HG02571 (cell line): Measurements from ENCODE around the gene ABR.

Experiments used
- ATAC-seq: cut with Tn5 transposase; IDR thresholded peaks from one replicate; pipeline ENCODE4 v1.9.1; 2021; ENCODE audit warnings: mild to moderate bottlenecking, moderate library complexity; ENCODE audit not compliant: unreplicated experiment

The ABR gene

DNA sequence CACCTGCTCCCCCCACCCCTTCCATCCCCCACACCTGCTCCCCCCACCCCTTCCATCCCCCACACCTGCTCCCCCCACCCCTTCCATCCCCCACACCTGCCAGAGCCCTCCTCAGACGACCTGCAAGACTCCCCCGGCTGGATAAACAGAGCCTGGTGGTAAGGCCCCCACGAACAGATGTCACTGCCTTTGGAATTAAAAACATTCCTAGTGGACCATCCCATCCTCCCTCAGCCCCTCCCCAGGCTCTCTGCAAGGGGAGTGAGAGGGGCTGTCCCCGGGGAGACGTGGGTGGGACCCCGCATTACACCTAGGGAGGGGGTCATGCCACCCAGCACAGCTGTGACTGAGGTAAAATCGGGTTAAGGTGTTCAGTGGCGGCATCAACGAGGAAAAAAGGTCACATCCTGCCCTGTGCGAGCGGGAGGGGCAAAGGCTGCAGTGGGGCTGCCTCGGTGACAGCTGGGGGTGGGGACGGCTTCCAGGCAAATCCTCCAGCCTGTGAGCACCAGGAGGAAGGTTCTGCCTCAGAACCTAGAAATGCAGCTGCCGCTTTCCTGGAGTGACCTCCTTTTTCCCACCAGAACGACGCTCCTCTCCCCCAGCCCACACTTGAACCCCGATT, 144.1 kb downstream of the ABR start:
- ATAC-seq = no peak

DNA sequence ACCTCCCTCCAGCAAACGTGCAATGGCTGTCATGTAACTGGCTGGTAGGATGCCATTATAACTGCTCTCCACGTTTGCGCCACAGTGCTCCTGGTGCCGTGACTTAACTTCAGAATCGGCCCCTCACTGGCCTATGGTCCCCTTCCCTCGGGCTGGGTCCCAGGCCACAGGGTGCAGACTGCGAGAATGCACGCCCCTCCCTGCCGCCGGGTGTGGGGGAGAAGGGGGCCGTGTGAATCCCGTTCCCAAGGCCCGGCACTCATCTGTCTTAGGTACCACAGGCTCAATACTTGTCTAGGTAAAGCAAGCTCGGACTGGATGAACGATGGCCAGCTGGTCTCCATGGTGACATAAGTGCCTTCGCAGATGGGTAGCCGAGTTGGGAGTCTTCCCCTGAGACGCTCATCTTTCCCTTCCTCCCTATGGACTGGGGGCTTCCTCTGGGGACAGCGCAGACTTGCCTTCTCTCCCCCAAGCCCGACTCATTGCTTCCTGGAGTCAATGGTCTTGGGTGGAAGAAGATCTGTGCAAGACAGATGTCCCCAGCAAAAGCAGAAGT, 145.1 kb downstream of the ABR start:
- ATAC-seq = no peak

DNA sequence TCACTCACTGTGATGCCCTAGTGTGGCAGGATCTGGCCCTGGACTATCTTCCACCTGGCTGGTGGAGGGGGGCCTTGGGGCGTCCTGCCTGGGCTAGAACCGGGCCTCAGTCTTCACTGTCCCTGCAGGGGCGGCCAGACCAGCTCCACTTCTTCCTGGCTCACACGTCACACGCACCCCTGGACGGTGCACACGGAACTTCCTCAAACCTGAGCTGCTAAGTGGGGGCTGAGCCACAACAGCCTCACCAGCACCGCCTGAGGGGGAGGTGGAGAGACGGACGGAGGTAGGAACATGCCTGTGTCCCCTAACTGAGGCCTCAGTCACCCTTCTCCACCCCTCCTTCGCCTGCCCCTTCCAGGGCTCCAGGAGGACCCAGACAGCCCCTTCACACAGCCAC, 146.3 kb downstream of the ABR start:
- no peak for ATAC-seq

DNA sequence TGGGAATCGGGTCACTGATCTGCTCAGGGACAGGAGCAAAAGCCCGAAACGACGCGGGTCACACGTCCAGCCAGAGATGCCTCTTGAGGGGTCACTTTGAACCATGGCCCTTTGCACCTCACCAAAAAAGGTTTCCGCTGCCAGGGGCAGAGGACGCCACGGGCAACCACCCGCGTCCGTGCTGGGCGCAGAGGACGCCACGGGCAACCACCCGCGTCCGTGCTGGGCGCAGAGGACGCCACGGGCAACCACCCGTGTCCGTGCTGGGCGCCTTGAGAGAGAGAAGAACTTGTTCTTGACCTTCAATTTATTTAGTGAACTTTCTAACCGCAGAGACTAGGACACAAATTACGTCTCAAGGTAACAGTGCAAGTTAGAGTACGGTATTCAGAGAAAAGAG, 147.4 kb downstream of the ABR start:
- no peak for ATAC-seq

DNA sequence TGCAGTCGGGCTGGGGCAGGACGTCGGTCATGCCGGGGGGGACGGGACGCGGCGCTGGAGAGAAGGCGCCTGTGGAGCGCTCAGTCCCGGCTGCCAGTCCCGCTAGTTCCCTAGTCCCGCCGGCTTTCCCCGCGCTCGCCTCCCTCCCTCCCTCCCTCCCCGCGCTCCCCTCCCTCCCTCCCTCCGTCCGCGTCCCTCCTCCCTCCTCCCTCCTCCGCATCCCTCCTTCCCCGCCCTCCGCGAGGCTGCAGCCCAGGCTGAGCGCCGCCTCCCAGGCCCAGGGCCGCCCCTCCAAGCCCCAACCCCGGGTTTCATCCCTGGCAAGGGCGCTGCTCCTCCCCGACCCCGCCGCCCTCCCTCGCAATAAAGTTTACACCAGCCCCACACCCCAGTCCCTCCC, 148.1 kb downstream of the ABR start:
- ATAC-seq = no peak

DNA sequence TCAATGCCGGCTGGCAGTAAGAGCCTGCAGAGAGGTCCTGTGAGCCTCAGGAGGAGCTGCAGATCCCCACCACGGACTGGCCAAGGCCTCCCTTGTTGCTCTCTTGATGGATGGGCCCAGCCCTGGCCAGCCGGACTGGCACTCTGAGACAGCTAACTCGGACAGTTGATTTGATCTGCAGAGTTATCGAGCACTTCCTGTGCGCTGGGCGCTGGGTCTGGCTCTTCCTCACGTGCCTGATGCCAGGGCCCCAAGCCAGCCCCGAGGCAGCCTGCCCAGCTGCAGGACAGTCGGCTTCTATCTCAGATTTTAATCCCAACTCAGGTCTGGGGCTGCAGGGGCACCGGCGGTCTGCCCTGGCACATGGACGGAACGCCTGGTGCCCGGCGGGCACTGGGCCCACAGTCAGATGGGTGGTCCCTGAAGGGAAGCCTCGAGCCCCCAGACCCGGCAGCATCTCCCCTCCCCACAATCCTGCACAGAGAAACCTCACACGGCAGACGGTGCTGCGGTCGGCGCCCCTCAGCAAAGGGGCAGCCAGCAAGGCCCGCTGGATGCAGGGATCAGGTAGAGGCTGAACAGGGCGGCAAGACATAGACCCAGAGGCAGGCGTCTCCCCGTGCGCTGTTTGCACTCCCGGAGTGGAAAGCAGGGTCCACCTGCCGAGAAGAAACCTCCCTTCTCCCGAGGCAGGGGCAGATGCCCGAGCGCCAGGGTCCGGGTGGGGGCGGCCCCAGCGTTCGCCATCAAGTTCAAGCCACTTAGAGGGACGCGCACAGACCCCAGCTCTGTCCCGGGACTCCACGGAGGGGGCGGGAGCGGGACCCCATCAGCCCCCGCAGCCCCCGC, 148.9 kb downstream of the ABR start:
- no peak for ATAC-seq

DNA sequence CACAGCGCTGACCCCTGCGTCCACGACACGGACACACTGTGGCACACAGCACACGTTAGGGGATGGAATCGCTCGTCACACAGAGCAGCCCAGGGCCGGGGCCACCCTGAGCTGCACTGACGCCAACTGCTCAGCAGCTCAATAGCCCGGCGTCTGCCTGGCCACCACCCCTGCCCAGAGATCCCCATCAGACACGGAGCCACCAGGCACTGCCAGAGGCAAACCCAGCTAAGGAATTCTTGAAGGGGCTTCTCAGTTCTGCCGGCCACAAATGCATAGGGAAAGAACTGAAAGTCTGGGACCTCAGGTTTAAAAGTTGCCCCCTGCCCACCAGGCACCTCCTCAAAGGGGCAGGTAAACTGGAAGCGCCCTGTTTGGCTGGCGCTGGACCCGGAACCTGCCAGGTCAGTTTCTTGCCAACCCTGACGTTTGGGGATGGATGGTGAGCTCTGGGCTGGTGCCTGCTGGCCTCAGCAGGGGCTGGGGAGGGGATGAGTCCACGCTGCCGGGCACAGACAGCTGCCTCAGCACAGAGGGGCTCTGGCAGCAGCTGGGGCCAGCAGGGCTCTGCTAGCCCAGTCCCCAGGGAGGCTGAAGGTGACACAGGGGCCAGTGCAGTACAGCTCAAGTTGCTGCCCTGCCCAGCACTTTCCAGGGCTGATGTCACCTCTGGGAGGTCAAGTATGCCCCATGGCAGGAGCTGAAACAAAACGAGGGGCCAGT, 149.7 kb downstream of the ABR start:
- ATAC-seq = no peak

DNA sequence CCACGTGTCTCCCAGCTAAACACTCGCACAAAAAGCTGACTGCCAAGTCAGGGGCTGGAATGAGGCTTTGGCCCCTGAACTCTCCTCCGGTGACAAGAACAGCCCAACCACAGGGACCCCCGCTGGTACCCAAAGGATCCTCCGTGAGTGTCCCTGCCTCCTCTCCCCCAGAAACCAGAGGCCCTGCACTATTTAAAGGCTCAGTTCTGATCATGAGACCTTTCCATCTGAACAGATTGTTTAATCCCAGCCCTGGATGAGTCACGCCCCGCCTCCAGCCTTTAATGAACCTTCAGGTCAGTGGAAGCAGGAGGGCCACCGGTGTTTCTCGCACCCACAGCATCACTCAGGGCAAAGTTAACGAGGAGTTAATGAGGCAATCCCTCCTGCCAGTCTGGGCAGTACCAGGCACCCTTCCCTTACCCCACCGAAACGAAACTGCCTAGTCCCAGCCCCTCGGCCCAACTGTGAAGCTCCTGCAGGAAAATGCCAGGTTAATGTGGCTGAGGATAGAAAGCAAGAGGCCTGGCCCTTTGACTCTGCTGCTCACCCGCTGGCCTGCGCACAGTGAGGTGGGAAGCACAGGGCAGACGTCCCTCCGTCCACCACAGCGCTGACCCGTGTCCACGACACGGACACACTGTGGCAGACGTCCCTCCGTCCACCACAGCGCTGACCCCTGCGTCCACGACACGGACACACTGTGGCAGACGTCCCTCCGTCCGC, 150.4 kb downstream of the ABR start:
- no peak for ATAC-seq

DNA sequence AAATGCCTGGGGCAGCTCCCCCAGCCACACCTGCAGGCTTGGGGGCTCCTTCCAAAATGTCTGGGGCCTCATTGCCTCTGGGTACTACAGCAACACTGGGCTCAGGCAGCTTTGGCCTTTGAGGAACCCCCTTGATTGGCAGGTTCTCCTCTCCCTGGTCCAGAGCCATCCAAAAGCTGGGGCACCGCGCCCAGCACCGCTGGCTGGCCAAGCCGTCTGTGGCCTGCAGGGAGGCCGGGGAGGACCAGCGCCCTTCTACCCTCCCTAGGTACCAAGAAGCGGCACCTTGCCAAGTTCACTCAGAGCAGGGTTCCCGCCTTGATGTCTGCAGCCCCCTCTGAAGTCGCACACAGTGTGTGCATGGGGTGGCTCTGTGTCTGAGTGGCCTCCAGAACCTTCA, 152.7 kb downstream of the ABR start:
- no peak for ATAC-seq

DNA sequence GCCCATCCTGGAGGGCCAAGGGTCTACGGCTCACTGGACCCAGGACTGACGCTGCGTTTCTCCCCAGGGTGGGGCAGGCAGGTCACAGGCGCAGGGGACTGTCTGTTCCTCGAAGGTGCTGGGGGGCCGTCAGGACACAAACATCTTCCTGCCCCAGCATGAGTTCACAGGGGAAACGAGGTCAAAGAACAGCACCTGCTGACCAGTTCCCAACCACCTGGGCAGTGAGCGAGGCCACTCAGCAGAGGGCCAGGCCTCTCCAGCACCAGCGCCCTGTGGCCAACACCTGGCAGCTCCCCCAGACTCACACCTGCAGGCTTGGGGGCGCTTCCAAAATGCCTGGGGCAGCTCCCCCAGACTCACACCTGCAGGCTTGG, 153.2 kb downstream of the ABR start:
- no peak for ATAC-seq

DNA sequence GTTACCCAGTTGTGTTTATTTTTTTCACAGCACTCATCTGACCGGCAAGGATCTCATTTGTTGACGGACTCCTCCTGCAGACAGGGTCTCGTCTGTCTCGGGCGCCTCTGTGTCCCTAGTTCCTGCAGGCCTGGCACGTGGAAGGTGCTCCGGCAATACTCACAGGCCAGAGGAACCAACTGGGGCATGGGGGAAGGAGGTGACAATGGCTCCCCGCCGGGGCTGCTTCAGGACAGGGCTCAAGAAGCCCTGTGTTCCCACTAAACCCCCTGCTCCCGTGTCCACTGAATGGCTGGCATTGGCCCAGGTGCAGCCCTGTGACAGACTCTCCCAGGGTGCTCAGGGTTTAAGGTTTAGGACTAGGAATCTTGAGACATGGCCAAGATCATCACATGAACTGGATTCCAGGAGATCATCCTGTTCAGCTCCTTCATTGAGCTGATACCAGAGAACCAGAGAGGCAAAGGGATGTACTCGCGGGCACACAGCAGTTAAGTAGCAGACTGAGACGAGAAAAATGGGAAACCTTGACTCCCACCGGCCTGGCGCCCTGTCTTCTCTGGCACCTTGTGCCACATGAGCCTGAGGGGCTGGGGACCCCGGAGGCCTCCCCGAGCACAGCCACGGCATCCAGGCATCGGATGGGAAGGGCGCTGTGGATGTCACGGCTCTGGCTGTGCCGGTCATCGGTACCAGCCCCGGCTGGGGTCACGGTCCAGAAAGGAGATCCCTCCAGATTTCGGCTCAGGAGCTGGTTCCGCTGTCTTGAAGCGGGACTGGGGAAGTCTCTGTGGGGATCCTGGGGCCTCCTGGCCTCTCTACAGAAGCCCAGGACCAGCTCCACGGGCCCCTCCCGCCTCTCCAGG, 153.8 kb downstream of the ABR start:
- ATAC-seq = no peak

DNA sequence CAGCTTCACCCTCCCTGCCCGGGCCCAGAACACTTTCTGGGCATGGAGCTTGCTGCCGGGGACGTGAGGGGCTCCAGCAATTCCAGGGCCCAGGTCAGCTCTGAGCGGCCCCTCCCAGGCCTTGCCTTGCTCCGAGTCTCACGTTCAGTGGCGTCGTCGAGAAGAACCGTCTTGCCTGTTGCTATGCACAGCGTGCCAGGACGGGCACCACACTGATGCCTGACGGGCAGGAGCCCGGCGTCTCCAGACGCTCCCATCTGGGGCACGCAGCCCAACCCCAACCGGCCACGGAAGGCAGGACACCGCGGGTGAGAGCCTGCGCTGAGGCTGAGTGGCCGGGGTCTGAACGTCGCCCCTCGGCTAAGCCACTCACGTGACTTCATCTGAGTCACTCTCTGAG, 155.7 kb downstream of the ABR start:
- no peak for ATAC-seq

DNA sequence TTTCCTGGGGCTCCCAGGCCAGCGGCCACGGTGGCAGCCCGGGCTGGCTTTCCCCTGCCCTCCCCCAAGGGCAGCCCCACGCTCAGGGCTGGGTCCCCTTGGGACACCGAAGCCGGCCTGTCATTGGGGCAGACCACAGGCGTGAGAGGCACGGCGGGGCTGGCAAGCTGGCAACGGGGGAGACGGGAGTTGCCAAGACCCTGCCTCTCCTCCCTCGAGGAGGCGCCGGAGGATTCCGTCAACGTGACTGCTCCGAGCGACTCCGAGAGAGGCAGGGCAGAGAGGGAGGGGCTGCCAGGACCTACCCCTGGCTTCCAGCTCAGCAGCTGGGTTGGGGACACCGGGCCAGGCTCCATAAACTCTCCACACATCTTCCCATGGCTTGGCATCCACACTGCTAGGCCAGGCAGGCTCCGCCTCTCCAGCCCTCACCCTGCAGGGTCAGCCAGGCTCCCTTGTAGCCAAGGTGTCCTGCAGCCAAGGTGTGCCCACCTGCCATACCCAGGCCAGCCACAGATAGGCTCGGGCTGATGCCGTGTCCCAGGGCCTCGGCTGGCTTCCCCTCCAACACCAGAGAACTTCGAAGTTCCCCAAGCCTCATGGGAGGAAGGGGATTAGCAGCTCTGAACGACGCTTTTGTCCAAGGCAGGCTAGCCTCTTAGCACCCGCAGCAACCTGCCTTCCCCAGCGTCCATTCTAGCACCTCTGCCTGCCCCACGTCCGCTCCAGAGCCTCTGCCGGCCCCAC, 157.3 kb downstream of the ABR start:
- ATAC-seq = no peak

DNA sequence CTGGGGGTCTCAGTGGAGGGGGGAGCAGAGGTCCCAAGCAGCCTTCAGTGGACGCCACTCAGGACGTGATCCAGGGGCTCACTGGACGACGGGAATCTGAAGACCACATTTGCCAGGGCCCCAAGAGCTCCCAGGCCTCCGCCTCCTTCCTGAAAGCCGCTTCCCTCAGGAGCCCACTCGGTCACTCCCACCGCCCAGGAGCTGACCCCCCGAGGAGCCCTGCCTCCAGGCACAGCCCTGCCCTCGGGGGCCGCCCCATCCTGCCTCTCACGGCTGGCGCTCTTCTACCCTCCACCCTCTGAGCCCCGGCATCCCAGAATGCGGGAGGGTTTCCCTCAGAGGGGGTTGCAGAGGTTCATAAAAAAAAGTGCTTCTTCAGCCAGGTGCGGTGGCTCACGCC, 158.6 kb downstream of the ABR start:
- ATAC-seq = no peak

DNA sequence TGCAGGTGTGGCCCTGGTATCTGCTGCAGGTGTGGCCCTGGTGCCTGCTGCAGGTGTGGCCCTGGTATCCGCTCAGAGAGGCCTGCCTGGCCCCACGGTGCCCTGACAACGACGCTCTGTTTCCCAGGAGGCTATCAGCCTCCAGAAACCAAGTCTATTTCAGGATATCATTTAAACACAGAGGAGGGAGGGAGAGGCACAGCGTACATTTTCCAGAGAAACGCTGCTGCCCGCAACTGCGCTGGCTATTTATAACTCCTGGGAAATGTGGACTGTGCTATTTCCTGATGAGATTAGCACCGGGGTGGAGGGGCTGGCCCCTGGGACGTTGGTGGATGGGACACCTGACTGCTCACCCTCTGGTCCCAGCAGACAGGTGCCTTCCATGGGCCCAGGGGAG, 160.3 kb downstream of the ABR start:
- ATAC-seq = no peak

DNA sequence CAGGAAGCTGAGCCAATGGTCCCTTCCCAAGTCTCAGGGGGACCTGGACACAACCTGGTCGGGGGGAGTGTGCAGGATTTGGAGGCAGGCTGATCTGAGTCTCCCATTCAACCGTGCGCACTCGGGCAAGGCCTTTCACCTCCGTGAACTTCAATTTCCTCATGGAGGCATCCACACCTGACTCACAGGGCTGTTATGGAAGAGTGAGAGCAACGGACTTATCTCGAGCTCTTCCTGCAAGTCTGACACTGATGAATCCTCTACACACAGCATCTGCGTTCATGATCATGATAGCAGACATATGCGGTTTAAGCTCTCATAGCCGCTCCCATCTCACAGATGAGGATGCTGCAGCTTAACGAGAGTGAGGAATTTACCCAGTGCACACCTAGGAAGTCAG, 161.2 kb downstream of the ABR start:
- no peak for ATAC-seq

DNA sequence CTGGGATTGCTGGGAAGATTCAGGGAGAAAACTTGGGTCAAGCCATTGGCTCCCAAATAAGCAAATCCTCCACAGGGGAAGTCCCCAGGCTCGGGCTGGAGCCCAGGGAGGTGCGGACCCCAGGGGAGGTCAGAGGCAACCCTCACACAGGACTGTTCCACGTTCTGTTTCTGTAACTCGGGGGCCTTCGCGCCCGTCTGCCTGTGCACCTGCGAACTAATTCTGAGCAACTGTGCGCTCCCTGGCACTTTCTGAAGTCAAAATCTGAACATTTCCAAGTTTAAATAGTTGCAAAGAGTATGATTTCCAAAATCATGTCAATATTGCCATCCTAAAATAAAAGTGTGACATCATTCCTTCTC, 166.1 kb downstream of the ABR start:
- ATAC-seq = no peak

DNA sequence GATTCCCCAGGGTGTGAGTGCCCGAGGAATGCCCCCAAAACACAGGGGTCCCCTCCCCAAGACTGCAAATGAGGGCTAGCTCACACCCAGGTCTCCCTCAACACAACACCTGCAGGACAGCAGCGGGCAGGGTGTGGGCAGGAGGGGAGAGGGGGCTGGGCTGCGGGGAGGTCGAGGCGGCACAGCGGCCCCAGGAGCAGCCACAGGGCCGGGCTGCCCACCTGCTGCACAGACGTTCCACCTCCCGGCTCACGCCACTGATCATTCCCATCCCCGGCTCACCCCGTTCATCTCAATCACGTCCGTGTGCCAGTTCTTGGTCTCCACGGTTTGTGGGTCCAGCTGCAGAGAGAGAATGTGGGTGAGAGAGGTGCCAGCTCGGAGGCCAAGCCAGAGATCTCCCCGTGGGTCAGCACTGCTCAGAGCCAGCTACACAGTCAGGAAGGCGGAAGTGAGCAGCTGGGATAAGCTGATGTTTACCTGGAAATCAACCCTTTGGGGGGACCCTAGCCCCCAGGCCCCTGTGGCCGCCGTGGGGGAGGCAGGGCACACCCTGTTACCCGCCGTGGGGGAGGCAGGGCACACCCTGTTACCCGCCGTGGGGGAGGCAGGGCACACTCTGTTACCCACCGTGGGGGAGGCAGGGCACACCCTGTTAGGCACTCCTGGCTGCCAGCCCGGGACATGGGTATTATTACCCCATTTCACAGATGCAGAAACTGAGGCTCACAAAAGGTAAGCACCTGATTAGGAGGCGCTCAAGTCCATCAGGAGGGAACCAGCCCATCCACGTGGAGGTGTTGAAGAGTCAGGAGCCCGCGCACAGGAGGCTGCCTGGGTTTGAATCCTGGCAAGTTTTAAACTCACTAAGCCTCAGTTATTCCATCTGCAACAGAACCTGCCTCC, 166.7 kb downstream of the ABR start:
- no peak for ATAC-seq
